ENCODE measurements around the gene MEIS3. TPM values are rescaled to one million over a fixed set of nuclear protein-coding genes. Genes with fewer than 3 reads are reported as not detected.
"Not testable (repeated sequence)": the region's sequence is repeated elsewhere in the genome, so short reads cannot be mapped to it uniquely, and the experiment has no call there.

Gene MEIS3
- polyA plus RNA-seq, 1 donor: 19.7 TPM

GRCh38 chr19:47386582-47386981 is 32.7 kb downstream of the MEIS3 start:
- not testable (repeated sequence) for DNase-seq; H3K27ac ChIP-seq (ENCODE audit: low read length); H3K9me3 ChIP-seq (ENCODE audit: control insufficient read depth, low read depth, low read length); H3K4me1 ChIP-seq (ENCODE audit: control insufficient read depth, insufficient read depth, low read length); H3K27me3 ChIP-seq (ENCODE audit: control insufficient read depth, insufficient read depth, low read length); H3K36me3 ChIP-seq (ENCODE audit: control insufficient read depth, insufficient read depth, low read length); H3K4me3 ChIP-seq (ENCODE audit: low read length)
- no CpG with 5 or more reads among the region's 12 CpGs for WGBS (ENCODE audit: insufficient coverage, low lambda C conversion rate)

GRCh38 chr19:47384533-47384932 is 34.8 kb downstream of the MEIS3 start:
- peaks cover 28% of the 10 kb centered on the region for H3K36me3 ChIP-seq (ENCODE audit: control insufficient read depth, insufficient read depth, low read length)
- no CpG with 5 or more reads among the region's 4 CpGs for WGBS (ENCODE audit: insufficient coverage, low lambda C conversion rate)
- H3K27me3 ChIP-seq (ENCODE audit: control insufficient read depth, insufficient read depth, low read length); H3K4me3 ChIP-seq (ENCODE audit: low read length); DNase-seq; H3K9me3 ChIP-seq (ENCODE audit: control insufficient read depth, low read depth, low read length); H3K4me1 ChIP-seq (ENCODE audit: control insufficient read depth, insufficient read depth, low read length); H3K27ac ChIP-seq (ENCODE audit: low read length): not testable (repeated sequence)

GRCh38 chr19:47383890-47384289 is 35.4 kb downstream of the MEIS3 start:
- H3K4me3 ChIP-seq (ENCODE audit: low read length); H3K4me1 ChIP-seq (ENCODE audit: control insufficient read depth, insufficient read depth, low read length); DNase-seq; H3K27me3 ChIP-seq (ENCODE audit: control insufficient read depth, insufficient read depth, low read length); H3K9me3 ChIP-seq (ENCODE audit: control insufficient read depth, low read depth, low read length); H3K27ac ChIP-seq (ENCODE audit: low read length): not testable (repeated sequence)
- WGBS (ENCODE audit: insufficient coverage, low lambda C conversion rate): no CpG with 5 or more reads among the region's 5 CpGs
- H3K36me3 ChIP-seq (ENCODE audit: control insufficient read depth, insufficient read depth, low read length): peaks cover 30% of the 10 kb centered on the region

- Histone ChIP-seq H3K4me3 (ENCODE audit: low read length) (no peak overlapping the region), H3K27me3 (ENCODE audit: control insufficient read depth, insufficient read depth, low read length) (no peaks in the 10 kb centered on the region), H3K4me1 (ENCODE audit: control insufficient read depth, insufficient read depth, low read length) (no peaks in the 10 kb centered on the region), H3K27ac (ENCODE audit: low read length) (no peak overlapping the region), H3K36me3 (ENCODE audit: control insufficient read depth, insufficient read depth, low read length) (peaks cover 45% of the 10 kb centered on the region), H3K9me3 (ENCODE audit: control insufficient read depth, low read depth, low read length) (no peaks in the 10 kb centered on the region)
- DNase-seq: no peak
- WGBS (ENCODE audit: insufficient coverage, low lambda C conversion rate): no CpG with 5 or more reads among the region's 11 CpGs
Observed at GRCh38 chr19:47381653-47382279, 37.6 kb downstream of the MEIS3 start.

- Histone ChIP-seq H3K4me1 (ENCODE audit: control insufficient read depth, insufficient read depth, low read length) (no peaks in the 10 kb centered on the region), H3K36me3 (ENCODE audit: control insufficient read depth, insufficient read depth, low read length) (peaks cover 51% of the 10 kb centered on the region), H3K4me3 (ENCODE audit: low read length) (no peak overlapping the region), H3K9me3 (ENCODE audit: control insufficient read depth, low read depth, low read length) (no peaks in the 10 kb centered on the region), H3K27me3 (ENCODE audit: control insufficient read depth, insufficient read depth, low read length) (no peaks in the 10 kb centered on the region), H3K27ac (ENCODE audit: low read length) (no peak overlapping the region)
- WGBS (ENCODE audit: insufficient coverage, low lambda C conversion rate): 100% methylated on average over 1 of the region's 14 CpGs
- no peak for DNase-seq
Observed at GRCh38 chr19:47381121-47381520, 38.2 kb downstream of the MEIS3 start.

- no peaks in the 10 kb centered on the region for H3K27me3 ChIP-seq (ENCODE audit: control insufficient read depth, insufficient read depth, low read length)
- no peak for DNase-seq
- H3K4me1 ChIP-seq (ENCODE audit: control insufficient read depth, insufficient read depth, low read length): no peaks in the 10 kb centered on the region
- WGBS (ENCODE audit: insufficient coverage, low lambda C conversion rate): no CpG with 5 or more reads among the region's 6 CpGs
- no peaks in the 10 kb centered on the region for H3K9me3 ChIP-seq (ENCODE audit: control insufficient read depth, low read depth, low read length)
- no peak overlapping the region for H3K4me3 ChIP-seq (ENCODE audit: low read length)
- H3K27ac ChIP-seq (ENCODE audit: low read length): no peak overlapping the region
- H3K36me3 ChIP-seq (ENCODE audit: control insufficient read depth, insufficient read depth, low read length): peaks cover 56% of the 10 kb centered on the region
Observed at GRCh38 chr19:47380559-47380958, 38.8 kb downstream of the MEIS3 start.

- Histone ChIP-seq H3K4me1 (ENCODE audit: control insufficient read depth, insufficient read depth, low read length) (no peaks in the 10 kb centered on the region), H3K9me3 (ENCODE audit: control insufficient read depth, low read depth, low read length) (no peaks in the 10 kb centered on the region), H3K27ac (ENCODE audit: low read length) (no peak overlapping the region), H3K27me3 (ENCODE audit: control insufficient read depth, insufficient read depth, low read length) (no peaks in the 10 kb centered on the region), H3K4me3 (ENCODE audit: low read length) (no peak overlapping the region), H3K36me3 (ENCODE audit: control insufficient read depth, insufficient read depth, low read length) (peaks cover 67% of the 10 kb centered on the region)
- no CpG with 5 or more reads among the region's 23 CpGs for WGBS (ENCODE audit: insufficient coverage, low lambda C conversion rate)
- DNase-seq: no peak
Observed at GRCh38 chr19:47379381-47379938, 39.9 kb downstream of the MEIS3 start.

GRCh38 chr19:47378246-47378645 is 41.1 kb downstream of the MEIS3 start:
- Histone ChIP-seq H3K9me3 (ENCODE audit: control insufficient read depth, low read depth, low read length) (no peaks in the 10 kb centered on the region), H3K27ac (ENCODE audit: low read length) (no peak overlapping the region), H3K27me3 (ENCODE audit: control insufficient read depth, insufficient read depth, low read length) (no peaks in the 10 kb centered on the region), H3K4me1 (ENCODE audit: control insufficient read depth, insufficient read depth, low read length) (no peaks in the 10 kb centered on the region), H3K4me3 (ENCODE audit: low read length) (no peak overlapping the region), H3K36me3 (ENCODE audit: control insufficient read depth, insufficient read depth, low read length) (peaks cover 80% of the 10 kb centered on the region)
- WGBS (ENCODE audit: insufficient coverage, low lambda C conversion rate): no CpG with 5 or more reads among the region's 11 CpGs
- no peak for DNase-seq

- no peak for DNase-seq
- Histone ChIP-seq H3K4me1 (ENCODE audit: control insufficient read depth, insufficient read depth, low read length) (no peaks in the 10 kb centered on the region), H3K9me3 (ENCODE audit: control insufficient read depth, low read depth, low read length) (no peaks in the 10 kb centered on the region), H3K27ac (ENCODE audit: low read length) (no peak overlapping the region), H3K4me3 (ENCODE audit: low read length) (no peak overlapping the region), H3K36me3 (ENCODE audit: control insufficient read depth, insufficient read depth, low read length) (peaks cover 84% of the 10 kb centered on the region), H3K27me3 (ENCODE audit: control insufficient read depth, insufficient read depth, low read length) (no peaks in the 10 kb centered on the region)
- WGBS (ENCODE audit: insufficient coverage, low lambda C conversion rate): no CpG with 5 or more reads among the region's 12 CpGs
Observed at GRCh38 chr19:47377801-47378200, 41.5 kb downstream of the MEIS3 start.

- no peak for DNase-seq
- Histone ChIP-seq H3K9me3 (ENCODE audit: control insufficient read depth, low read depth, low read length) (no peaks in the 10 kb centered on the region), H3K27ac (ENCODE audit: low read length) (no peak overlapping the region), H3K36me3 (ENCODE audit: control insufficient read depth, insufficient read depth, low read length) (peaks cover 86% of the 10 kb centered on the region), H3K4me3 (ENCODE audit: low read length) (no peak overlapping the region), H3K27me3 (ENCODE audit: control insufficient read depth, insufficient read depth, low read length) (no peaks in the 10 kb centered on the region), H3K4me1 (ENCODE audit: control insufficient read depth, insufficient read depth, low read length) (no peaks in the 10 kb centered on the region)
- WGBS (ENCODE audit: insufficient coverage, low lambda C conversion rate): no CpG with 5 or more reads among the region's 16 CpGs
Observed at GRCh38 chr19:47377208-47377701, 42.1 kb downstream of the MEIS3 start.
